SW 1271 (cell line): Measurements from ENCODE around the gene CD34.
"Not testable (repeated sequence)": the region's sequence is repeated elsewhere in the genome, so short reads cannot be mapped to it uniquely, and the experiment has no call there.

Experiments used
- DNase-seq, 2 experiments: peaks; one replicate each; lab custom pipeline; 2025; lab: John Stamatoyannopoulos, UW

CD34 gene

GRCh38 chr1:207926984-207927383, 16.1 kb upstream of the CD34 start:
- no peak for DNase-seq

GRCh38 chr1:207925969-207926368, 15.0 kb upstream of the CD34 start:
- not testable (repeated sequence) for DNase-seq

GRCh38 chr1:207925210-207925609, 14.3 kb upstream of the CD34 start:
- DNase-seq, result no peak

DNA sequence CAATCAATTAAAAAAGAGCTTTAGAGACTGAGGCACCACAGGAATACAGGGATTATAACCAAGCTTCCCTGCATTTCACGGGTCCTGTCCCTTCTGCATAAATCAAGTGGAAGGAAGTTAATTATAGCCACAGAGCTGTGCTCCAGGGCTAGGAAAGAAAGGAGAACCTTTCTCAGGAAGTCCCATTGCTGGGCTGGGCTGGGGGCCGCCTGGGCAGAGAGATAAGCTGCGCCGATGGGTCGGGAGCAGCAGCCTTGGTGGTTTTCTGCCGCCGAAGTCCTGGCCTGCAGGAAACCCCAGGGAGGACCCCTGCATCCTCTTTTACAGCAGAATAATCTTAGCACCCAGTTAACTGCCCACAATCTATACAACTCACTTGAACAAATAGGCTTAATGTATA, 12.6 kb upstream of the CD34 start:
- DNase-seq, result no peak

GRCh38 chr1:207923121-207923520, 12.2 kb upstream of the CD34 start:
- DNase-seq, result no peak

- no peak for DNase-seq
Measured at GRCh38 chr1:207922554-207922953, 11.6 kb upstream of the CD34 start.

- DNase-seq, result no peak
Measured at GRCh38 chr1:207921321-207921720, 10.4 kb upstream of the CD34 start.

GRCh38 chr1:207920444-207921021, 9.6 kb upstream of the CD34 start:
- no peak for DNase-seq

DNA sequence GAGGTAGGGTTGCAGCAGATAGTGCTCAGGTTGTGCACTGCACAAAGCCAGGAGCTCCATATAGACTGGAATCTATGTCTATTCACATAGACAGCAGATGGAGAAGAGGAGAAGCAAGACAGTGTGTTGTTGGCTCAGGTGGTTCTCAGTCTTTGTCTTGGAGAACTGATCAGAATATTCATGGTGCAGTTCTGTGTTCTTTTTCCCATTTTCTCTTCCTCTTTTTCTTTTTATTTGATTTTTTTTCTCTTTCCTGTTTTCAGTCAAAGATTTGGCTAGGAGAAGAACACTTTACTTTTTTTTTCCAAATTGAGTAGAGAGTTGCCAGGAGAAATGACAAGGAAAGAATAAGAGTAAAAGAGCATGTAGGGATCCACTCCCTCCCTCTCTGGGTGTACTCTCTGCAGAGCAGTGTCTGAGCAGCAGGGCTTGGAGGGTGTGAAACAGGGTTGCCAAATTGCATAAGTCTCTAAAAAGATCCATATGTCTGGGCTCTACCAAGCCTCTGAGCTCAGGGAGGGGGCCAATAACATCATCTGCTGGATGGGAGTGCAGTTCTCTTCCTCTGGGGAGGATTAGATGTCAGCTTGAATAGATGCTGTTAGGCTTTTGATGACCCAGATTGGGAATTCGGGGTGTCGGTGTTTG, 8.7 kb upstream of the CD34 start:
- no peak for DNase-seq

GRCh38 chr1:207918581-207918980, 7.7 kb upstream of the CD34 start:
- no peak for DNase-seq

DNA sequence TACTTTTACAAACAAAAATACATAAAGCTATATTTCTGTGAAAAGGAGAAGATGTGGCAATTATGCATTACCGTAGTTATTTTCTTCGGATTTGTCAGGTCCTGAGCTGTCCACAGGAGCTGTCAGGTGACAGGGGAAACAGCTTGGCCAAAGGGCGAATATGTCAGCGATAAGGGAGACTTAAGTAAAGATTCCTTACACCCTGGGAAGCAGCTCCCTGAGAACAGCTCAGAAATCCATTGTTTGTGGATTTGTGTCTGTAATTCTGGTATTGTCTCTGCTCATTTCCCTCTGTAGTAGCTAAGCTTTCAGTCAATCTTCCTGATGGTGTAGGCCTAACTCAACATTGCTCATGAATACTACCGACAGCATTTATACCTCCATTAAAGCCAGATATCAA, 7.1 kb upstream of the CD34 start:
- no peak for DNase-seq

- DNase-seq, result no peak
Measured at GRCh38 chr1:207917080-207917479, 6.2 kb upstream of the CD34 start.

GRCh38 chr1:207913951-207914350, 3.0 kb upstream of the CD34 start:
- no peak for DNase-seq

DNA sequence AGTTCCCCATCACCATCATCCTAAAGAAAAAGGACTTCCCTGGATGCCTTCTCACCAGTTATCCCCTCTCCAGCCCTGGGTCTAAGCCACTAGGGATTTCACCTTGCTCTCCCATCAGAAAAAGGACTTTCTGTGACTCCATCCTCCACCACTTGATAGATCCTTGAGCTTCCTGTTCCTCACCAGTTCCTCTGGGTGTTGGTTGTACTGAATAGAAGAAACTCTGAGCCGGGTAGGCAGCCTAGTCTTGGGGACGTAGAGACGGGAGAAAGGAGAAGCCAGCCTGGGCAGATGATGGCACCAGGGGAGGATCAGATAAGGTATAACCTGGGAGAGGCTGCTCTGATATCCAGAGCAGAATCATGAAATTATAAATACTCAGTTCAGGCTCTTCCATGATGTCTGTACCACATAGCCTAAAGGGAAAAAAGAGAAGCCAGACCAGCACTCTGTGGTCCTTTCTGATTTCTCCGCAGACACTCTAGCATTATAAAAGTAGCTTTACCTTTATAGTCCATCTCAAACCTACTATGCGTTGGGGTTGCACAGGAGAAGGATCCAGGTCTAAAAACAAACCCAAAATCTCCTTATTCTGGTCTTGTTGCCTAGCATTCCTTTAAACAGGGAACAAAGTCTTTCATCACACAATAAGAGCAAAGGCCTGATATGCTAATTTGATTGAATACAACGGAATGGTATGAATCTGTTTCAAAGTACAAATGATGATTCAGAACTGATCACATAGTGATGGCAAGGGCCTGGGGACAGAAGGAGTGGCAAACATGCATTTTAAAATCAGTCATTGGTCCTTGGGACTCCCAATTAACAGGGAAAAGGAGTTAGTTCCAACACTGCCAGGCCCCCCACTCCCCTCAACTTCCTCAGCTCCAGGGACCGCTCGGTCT, 1.2 kb upstream of the CD34 start:
- DNase-seq, result no peak

- no peak for DNase-seq
Measured at GRCh38 chr1:207909687-207910086, 1.2 kb downstream of the CD34 start.

DNA sequence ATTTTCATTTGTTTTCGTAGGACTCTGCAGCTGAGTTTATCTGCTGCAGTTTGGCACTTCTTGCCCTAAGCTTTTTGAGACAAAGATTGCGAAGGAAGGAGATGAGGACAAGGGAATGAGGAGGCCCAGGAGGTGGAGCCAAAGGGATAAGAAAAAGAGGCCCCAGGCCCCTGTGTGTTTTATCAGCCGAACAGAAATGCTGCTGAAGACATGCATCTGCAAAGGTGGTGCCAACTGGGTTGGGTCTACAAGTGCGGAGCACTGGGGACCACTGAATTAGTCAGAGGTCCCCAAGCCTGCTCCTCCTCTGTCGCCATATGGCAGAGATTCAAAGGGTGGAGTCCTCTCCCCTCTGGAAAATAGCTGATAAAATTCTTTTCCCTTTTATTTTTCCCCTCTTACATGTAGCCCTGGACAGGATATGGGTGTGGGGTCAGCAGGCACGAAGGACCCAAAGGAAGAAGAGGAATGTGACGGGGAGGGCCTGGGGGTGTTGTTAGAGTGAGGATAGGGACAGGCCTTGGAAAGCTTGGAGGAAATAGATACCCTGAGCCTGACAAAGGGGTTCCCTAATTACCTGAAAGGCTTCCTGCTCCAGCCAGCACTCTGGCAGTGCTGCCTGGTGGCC, 2.7 kb downstream of the CD34 start:
- no peak for DNase-seq

DNA sequence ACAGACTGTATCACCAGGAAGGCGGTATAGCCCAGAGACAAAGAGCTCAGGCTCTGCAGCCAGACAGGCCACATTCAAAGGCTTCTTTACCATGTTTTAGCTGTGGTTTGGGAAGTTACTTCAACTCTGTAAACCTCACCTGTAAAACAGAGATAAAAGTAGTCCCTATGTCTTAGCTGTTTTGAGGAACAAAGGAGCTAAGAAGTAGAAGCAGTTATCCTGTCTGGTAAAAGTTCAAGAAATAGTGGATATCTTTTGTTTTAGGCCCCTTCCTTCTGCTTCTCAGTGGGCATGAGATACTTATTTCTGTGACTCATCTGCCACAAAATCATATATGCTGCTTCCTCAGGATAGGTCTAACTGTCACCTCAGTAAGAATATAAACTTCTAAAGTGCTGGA, 6.5 kb downstream of the CD34 start:
- DNase-seq, result no peak

DNA sequence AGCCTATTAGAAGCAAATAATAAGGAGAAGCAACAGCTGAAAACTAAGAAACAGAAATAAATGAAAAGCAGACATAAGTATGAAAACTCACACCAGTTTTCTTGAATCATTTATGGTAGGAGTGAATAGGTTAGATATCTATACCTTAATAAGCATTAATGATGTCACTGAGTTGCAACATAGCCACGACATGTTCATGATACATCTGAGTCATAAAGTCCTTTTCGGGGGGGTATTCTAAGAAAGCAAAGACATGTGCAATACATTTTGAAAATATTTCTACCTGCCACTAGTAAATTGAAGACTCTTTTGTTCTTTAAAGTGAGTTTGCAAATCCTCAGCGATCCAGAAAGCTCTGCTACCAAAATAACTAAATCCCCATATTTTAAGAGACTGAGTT, 7.2 kb downstream of the CD34 start:
- DNase-seq, result no peak

DNA sequence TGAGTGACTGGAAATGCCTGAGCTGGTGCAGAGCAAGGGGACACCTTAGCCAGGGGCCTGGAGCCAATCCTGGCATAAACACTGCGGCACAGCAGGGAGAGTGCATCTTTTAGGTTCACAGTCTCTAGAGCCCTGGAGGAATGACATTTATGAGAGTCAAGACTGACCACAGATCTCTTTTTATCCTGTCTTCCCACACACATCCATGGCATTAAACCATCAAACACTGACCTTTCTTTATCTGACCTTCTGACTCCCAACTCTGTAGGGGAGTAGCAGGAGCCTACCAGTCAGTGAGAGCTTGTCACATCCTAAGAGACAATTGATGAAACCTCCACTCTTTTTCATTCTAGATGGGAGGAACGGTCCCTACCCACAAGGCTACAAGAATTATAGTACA, 7.9 kb downstream of the CD34 start:
- DNase-seq, result no peak

GRCh38 chr1:207902566-207902965, 8.4 kb downstream of the CD34 start:
- DNase-seq, result no peak

- no peak for DNase-seq
Measured at GRCh38 chr1:207901041-207901653, 9.8 kb downstream of the CD34 start.

GRCh38 chr1:207898836-207899235, 12.1 kb downstream of the CD34 start:
- DNase-seq, result no peak
